ENCODE measurements around the gene FOXN1. TPM values are rescaled to one million over a fixed set of nuclear protein-coding genes. Genes with fewer than 3 reads are reported as not detected.

FOXN1 gene
- total RNA-seq, 4 donors from 2014 or later = 0.14 to 0.32 TPM; not detected in 2

DNA sequence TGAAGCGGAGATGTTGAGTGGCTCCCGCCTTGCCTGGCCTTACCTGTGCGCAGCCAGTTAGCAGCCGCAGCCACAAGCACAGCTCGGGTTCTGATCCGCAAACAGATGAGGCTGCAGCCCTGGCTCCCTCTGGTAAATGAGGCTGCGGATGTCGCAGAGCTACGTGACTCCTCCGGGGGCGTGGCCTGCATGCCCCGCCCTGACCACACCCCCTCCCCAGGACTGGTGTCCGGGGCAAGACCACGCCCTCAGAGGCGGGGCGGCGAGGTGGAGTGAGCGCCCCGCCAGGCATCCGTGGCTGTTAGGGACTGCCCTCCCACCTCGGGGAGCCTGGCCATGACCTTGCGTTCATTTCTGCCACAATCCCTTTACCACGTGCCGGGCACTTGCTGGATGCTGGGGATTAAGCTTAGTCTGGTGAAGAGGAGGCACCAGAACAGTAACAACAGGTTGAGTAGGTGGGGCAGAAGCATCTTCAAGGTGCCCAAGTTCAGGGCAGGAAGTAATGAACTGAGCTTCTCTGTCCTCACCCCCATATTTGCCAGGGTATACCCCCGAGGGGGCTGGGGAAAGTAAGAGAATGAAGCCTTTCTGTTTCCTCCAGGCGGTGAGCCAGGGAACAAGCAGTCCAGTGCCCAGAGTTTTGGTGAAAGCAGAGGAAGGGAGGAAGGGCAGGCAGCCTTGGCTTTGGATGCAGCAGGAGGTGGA, 70.8 kb downstream of the FOXN1 start, which contains the start of gene ALDOC:
TSS of gene ALDOC (minus strand) at position 138 of the 708 bp plus-strand sequence. CDS start 1,363 bp downstream, outside the sequence.
- Histone ChIP-seq H3K27ac (peak within 1 kb of the TSS; percentile 33 to 53 (median 44)), H3K36me3 (no peaks in the 10 kb centered on the region), H3K4me3 (peak within 1 kb of the TSS in 2 of 4 donors; percentile 24 to 42), H3K4me1 (peaks cover 6 to 23% (median 13%) of the 10 kb centered on the region in 4 donors), H3K27me3 (no peaks in the 10 kb centered on the region), H3K9me3 (no peaks in the 10 kb centered on the region)
- in situ Hi-C loops (cut with MboI; ENCODE audit: low pct_ligation_motif_present in 1 of 4, low pct_unique_long_range_greater_than_20kb in 1 of 4, low sequenced_read_pairs in 3 of 4) = no loop called here
- peak; percentile 91 for TF ChIP-seq POLR2A (IDR thresholded peaks at IDR 0.05)
- peak; percentile 94 to 98 (median 96) for TF ChIP-seq POLR2AphosphoS5 (IDR thresholded peaks at IDR 0.05)
- no peak for TF ChIP-seq EP300 (IDR thresholded peaks at IDR 0.05; ENCODE audit: low read depth)
- TF ChIP-seq, protein P1, sequence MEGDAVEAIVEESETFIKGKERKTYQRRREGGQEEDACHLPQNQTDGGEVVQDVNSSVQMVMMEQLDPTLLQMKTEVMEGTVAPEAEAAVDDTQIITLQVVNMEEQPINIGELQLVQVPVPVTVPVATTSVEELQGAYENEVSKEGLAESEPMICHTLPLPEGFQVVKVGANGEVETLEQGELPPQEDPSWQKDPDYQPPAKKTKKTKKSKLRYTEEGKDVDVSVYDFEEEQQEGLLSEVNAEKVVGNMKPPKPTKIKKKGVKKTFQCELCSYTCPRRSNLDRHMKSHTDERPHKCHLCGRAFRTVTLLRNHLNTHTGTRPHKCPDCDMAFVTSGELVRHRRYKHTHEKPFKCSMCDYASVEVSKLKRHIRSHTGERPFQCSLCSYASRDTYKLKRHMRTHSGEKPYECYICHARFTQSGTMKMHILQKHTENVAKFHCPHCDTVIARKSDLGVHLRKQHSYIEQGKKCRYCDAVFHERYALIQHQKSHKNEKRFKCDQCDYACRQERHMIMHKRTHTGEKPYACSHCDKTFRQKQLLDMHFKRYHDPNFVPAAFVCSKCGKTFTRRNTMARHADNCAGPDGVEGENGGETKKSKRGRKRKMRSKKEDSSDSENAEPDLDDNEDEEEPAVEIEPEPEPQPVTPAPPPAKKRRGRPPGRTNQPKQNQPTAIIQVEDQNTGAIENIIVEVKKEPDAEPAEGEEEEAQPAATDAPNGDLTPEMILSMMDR (IDR thresholded peaks at IDR 0.05) = no peak
- intact Hi-C loops (cut with DNase I; ENCODE audit: low total_unique reads) = no loop called here
- peak; percentile 98 for DNase-seq
- 10 to 38% methylated on average over 2 to 17 of the region's 26 CpGs for WGBS, 2 donors (ENCODE audit: low coverage in 1 of 2)

DNA sequence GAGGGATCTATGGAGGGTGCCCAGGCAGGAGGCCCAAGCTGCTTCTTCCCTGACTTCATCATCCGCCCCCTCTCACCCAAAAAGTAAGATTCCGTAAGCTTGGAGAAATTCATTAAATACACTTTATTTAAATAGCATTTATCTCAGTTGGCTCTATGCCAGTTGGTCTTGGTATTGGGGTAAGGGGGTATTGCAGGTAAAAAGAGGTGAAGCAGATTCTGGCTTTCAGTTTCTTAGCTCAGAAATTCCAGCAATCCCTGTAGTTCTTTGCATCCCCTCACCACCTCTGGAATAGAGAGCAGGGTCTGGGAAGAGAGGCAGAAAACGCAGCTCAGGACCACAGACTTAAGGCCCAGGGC, 71.3 kb downstream of the FOXN1 start:
- no peak for DNase-seq
- H3K9me3 ChIP-seq = no peaks in the 10 kb centered on the region
- H3K36me3 ChIP-seq = no peaks in the 10 kb centered on the region
- peaks cover under 1 to 18% (median 8%) of the 10 kb centered on the region in 4 donors for H3K4me1 ChIP-seq
- TF ChIP-seq POLR2A (IDR thresholded peaks at IDR 0.05) = no peak
- TF ChIP-seq, protein P1 (IDR thresholded peaks at IDR 0.05) = no peak
- no peak for TF ChIP-seq POLR2AphosphoS5 (IDR thresholded peaks at IDR 0.05)
- no peak for TF ChIP-seq EP300 (IDR thresholded peaks at IDR 0.05; ENCODE audit: low read depth)
- in situ Hi-C loops (cut with MboI; ENCODE audit: low pct_ligation_motif_present in 1 of 4, low pct_unique_long_range_greater_than_20kb in 1 of 4, low sequenced_read_pairs in 3 of 4) = no loop called here
- no peaks in the 10 kb centered on the region for H3K27me3 ChIP-seq
- H3K4me3 ChIP-seq = no peak overlapping the region
- 93 to 96% methylated on average over 2 to 3 of the region's 3 CpGs for WGBS, 2 donors (ENCODE audit: low coverage in 1 of 2)
- intact Hi-C loops (cut with DNase I; ENCODE audit: low total_unique reads) = no loop called here
- peak overlapping the region in 3 of 4 donors; percentile 33 to 47 (median 42) for H3K27ac ChIP-seq

DNA sequence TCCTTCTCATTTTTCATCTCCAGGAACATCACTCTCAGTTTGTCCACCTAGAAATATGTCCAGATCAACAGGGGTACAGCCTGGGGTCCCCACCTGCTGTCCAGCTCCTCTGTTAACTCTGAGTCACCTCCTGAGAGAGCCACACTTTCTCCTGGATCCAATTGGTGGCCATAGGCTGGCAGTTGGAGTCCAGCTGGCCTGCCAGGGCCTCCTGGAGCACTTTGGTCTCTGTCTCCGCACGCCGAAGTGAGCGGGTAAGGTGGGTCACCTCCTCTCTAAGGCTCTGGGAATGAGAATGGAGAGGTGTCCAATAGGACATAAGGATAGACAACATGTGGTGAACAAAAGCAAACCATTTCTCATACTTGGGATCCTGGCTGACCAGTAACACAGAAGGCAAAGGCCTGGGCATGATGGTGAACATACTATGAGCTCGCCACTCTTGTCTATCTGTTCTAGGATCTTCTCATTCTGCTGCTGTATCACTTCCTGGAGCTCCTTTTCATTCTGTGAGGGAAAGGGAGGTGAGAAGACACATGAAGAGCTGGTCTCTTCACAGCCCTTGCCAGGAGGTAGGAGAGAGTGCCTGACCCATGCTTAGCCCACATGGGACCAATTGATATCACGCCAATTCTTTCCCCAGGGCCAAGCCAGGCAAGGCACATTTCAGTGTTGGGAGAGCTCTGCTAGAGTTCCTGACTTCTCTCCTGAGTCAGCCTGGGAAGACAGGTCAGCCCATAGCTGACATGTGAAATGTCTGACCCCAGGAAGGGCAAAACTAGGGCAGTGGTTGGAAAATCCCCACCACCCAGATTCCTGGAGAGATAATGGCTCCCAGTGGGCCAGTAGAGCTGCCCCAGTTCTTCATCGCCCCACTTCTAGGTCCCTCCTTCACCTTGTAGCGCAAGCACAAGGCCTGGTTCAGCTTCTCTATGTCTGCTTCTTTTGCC, 72.4 kb downstream of the FOXN1 start:
- in situ Hi-C loops (cut with MboI; ENCODE audit: low pct_ligation_motif_present in 1 of 4, low pct_unique_long_range_greater_than_20kb in 1 of 4, low sequenced_read_pairs in 3 of 4) = no loop called here
- DNase-seq = no peak
- Histone ChIP-seq H3K4me3 (no peak overlapping the region), H3K9me3 (no peaks in the 10 kb centered on the region), H3K27me3 (no peaks in the 10 kb centered on the region), H3K4me1 (peaks cover 0 to 13% (median 7%) of the 10 kb centered on the region in 4 donors), H3K27ac (no peak overlapping the region), H3K36me3 (no peaks in the 10 kb centered on the region)
- TF ChIP-seq POLR2AphosphoS5 (IDR thresholded peaks at IDR 0.05) (no peak), EP300 (IDR thresholded peaks at IDR 0.05; ENCODE audit: low read depth) (no peak), POLR2A (IDR thresholded peaks at IDR 0.05) (no peak)
- TF ChIP-seq, protein P1 (IDR thresholded peaks at IDR 0.05) = no peak
- WGBS, 2 donors (ENCODE audit: low coverage in 1 of 2) = 90 to 96% methylated on average over 2 to 8 of the region's 8 CpGs
- intact Hi-C loops (cut with DNase I; ENCODE audit: low total_unique reads) = no loop called here

DNA sequence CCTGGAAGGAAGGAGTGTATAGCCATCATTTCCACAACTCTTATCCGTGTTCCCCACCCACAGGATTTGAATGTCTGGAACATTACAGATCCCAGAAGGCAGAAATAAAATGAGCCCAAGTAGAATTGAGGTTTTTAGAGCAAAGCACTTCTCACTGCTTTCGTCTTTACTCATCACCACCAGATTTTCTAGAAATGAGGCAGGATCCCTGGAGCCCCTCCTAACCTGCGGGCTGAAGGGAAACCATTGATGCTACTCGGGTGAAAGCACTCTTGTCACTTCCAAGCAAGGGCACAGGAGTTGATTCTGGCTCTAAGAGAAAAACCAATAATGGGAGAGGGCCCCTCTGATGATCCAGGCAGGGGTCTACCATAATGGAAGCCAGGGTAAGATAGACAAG, 73.4 kb downstream of the FOXN1 start:
- Histone ChIP-seq H3K9me3 (no peaks in the 10 kb centered on the region), H3K36me3 (no peaks in the 10 kb centered on the region), H3K27me3 (no peaks in the 10 kb centered on the region), H3K4me3 (no peak overlapping the region), H3K4me1 (peaks cover 0 to 13% (median 7%) of the 10 kb centered on the region in 4 donors), H3K27ac (no peak overlapping the region)
- WGBS, 2 donors (ENCODE audit: low coverage in 1 of 2) = 68 to 100% methylated on average over 1 to 4 of the region's 4 CpGs
- no peak for DNase-seq
- intact Hi-C loops (cut with DNase I; ENCODE audit: low total_unique reads) = no loop called here
- no peak for TF ChIP-seq EP300 (IDR thresholded peaks at IDR 0.05; ENCODE audit: low read depth)
- no peak for TF ChIP-seq POLR2A (IDR thresholded peaks at IDR 0.05)
- TF ChIP-seq, protein P1 (IDR thresholded peaks at IDR 0.05) = no peak
- no peak for TF ChIP-seq POLR2AphosphoS5 (IDR thresholded peaks at IDR 0.05)
- in situ Hi-C loops (cut with MboI; ENCODE audit: low pct_ligation_motif_present in 1 of 4, low pct_unique_long_range_greater_than_20kb in 1 of 4, low sequenced_read_pairs in 3 of 4) = no loop called here

All from transverse colon (tissue), 4 donors.